WTC11 (cell line): ENCODE data around the gene C19orf25. TPM values are rescaled to one million over a fixed set of nuclear protein-coding genes. Genes with fewer than 3 reads are reported as not detected.

ENCODE experiments used
- ATAC-seq: fragments of 200-7000 bp; cut with Tn5 transposase; 2 replicates; pipeline ENCODE4 v1.10.0; 2021; ENCODE audit warnings: mild to moderate bottlenecking, moderate library complexity
- CTCF ChIA-PET: fragments of 300-600 bp; sonication (Branson Sonifier 250); formaldehyde crosslinking; loops from one replicate; lab custom pipeline; 2021; ENCODE audit warnings: antibody characterized with exemption; lab: Charles Lee
- POLR2A ChIA-PET: fragments of 350-600 bp; sonication (Branson Sonifier 250); formaldehyde crosslinking; loops from one replicate; lab custom pipeline; 2021; ENCODE audit warnings: antibody characterized with exemption; lab: Charles Lee
- DNase-seq: peaks from one replicate; pipeline ENCODE4 v3.0.0; 2021; ENCODE audit warnings: low spot score
- H3K27ac Mint-ChIP-seq: 2 replicates; pipeline ENCODE4 v1.8.0; 2021; ENCODE audit warnings: mixed read lengths
- H3K27me3 Mint-ChIP-seq: 2 replicates; pipeline ENCODE4 v1.8.0; 2021; ENCODE audit warnings: low read depth, mild to moderate bottlenecking, moderate library complexity, mixed read lengths
- H3K36me3 Mint-ChIP-seq: 2 replicates; pipeline ENCODE4 v1.8.0; 2021; ENCODE audit warnings: mixed read lengths
- H3K4me1 Mint-ChIP-seq: 2 replicates; pipeline ENCODE4 v1.8.0; 2022; ENCODE audit warnings: mixed read lengths
- H3K4me3 Mint-ChIP-seq: 2 replicates; pipeline ENCODE4 v1.8.0; 2021; ENCODE audit warnings: mild to moderate bottlenecking, moderate library complexity, mixed read lengths
- H3K9me3 Mint-ChIP-seq: 2 replicates; pipeline ENCODE4 v1.8.0; 2021; ENCODE audit warnings: mixed read lengths
- EMX1 ChIP-seq: fragments of 250-450 bp; sonication (Bioruptor Pico); IDR thresholded peaks from 2 replicates; pipeline ENCODE4 v1.8.0; 2021; ENCODE audit warnings: mild to moderate bottlenecking
- GABPB1 ChIP-seq: sonication (generic); formaldehyde crosslinking; IDR thresholded peaks from 2 replicates; pipeline ENCODE4 v1.8.1; 2023; ENCODE audit warnings: mild to moderate bottlenecking, missing genetic modification reagents
- HMGA2 ChIP-seq: fragments of 250-450 bp; sonication (Bioruptor Pico); IDR thresholded peaks from 2 replicates; pipeline ENCODE4 v1.4.0; 2021; ENCODE audit warnings: mild to moderate bottlenecking, moderate library complexity
- HMGXB4 ChIP-seq: sonication (generic); formaldehyde crosslinking; IDR thresholded peaks from 2 replicates; pipeline ENCODE4 v1.8.1; 2023; ENCODE audit warnings: mild to moderate bottlenecking, moderate library complexity, missing genetic modification reagents
- IRF2 ChIP-seq: sonication (generic); formaldehyde crosslinking; IDR thresholded peaks from 2 replicates; pipeline ENCODE4 v1.8.0; 2022; ENCODE audit warnings: low read depth, missing genetic modification reagents, borderline replicate concordance
- JAZF1 ChIP-seq: fragments of 250-450 bp; sonication (Bioruptor Pico); IDR thresholded peaks from 2 replicates; pipeline ENCODE4 v1.9.0; 2021; ENCODE audit warnings: moderate library complexity, mild to moderate bottlenecking, inconsistent platforms
- NFATC4 ChIP-seq: fragments of 250-450 bp; sonication (Bioruptor Pico); IDR thresholded peaks from 2 replicates; pipeline ENCODE4 v1.9.0; 2021; ENCODE audit warnings: mild to moderate bottlenecking
- NR1H2 ChIP-seq: sonication (generic); formaldehyde crosslinking; IDR thresholded peaks from 2 replicates; pipeline ENCODE4 v1.9.0; 2021; ENCODE audit warnings: mild to moderate bottlenecking, moderate library complexity, missing genetic modification reagents
- NR3C1 ChIP-seq: sonication (generic); formaldehyde crosslinking; conservative IDR thresholded peaks from 2 replicates; pipeline ENCODE4 v1.8.1; 2023; ENCODE audit warnings: low read depth, mild to moderate bottlenecking, missing genetic modification reagents
- RELA ChIP-seq: sonication (generic); formaldehyde crosslinking; IDR thresholded peaks from 2 replicates; pipeline ENCODE4 v1.8.1; 2022; ENCODE audit warnings: missing genetic modification reagents, mild to moderate bottlenecking, borderline replicate concordance
- SP1 ChIP-seq: sonication (generic); formaldehyde crosslinking; conservative IDR thresholded peaks from 2 replicates; pipeline ENCODE4 v1.8.1; 2022; ENCODE audit warnings: missing genetic modification reagents
- ZBTB43 ChIP-seq: sonication (generic); formaldehyde crosslinking; IDR thresholded peaks from 2 replicates; pipeline ENCODE4 v1.8.1; 2023; ENCODE audit warnings: mild to moderate bottlenecking, missing genetic modification reagents
- ZNF232 ChIP-seq: sonication (generic); formaldehyde crosslinking; IDR thresholded peaks from 2 replicates; pipeline ENCODE4 v1.8.0; 2022; ENCODE audit warnings: mild to moderate bottlenecking, missing genetic modification reagents
- ZNF423 ChIP-seq: fragments of 250-450 bp; sonication (Bioruptor Pico); IDR thresholded peaks from 2 replicates; pipeline ENCODE4 v2.1.2; 2022; ENCODE audit warnings: mild to moderate bottlenecking, moderate library complexity
- ZNF425 ChIP-seq: fragments of 250-450 bp; sonication (Bioruptor Pico); conservative IDR thresholded peaks from 2 replicates; pipeline ENCODE4 v1.9.0; 2021; ENCODE audit warnings: mild to moderate bottlenecking
- total RNA-seq: library from RNA; stranded (reverse); gene quantifications from 3 replicates; pipeline ENCODE4 v1.2.3, GENCODE V29; 2021
- TF ChIP-seq, protein P1 (sequence below): sonication (generic); formaldehyde crosslinking; conservative IDR thresholded peaks from 2 replicates; pipeline ENCODE4 v1.8.1; 2022; ENCODE audit warnings: mild to moderate bottlenecking, missing genetic modification reagents
- TF ChIP-seq, protein P2 (sequence below): sonication (generic); formaldehyde crosslinking; IDR thresholded peaks from 2 replicates; pipeline ENCODE4 v1.8.1; 2022; ENCODE audit warnings: mild to moderate bottlenecking, moderate library complexity, missing genetic modification reagents
- TF ChIP-seq, protein P3 (sequence below): sonication (generic); formaldehyde crosslinking; IDR thresholded peaks from 2 replicates; pipeline ENCODE4 v1.8.0; 2022; ENCODE audit warnings: mild to moderate bottlenecking, missing genetic modification reagents
- TF ChIP-seq, protein P4 (sequence below): sonication (generic); formaldehyde crosslinking; conservative IDR thresholded peaks from 2 replicates; pipeline ENCODE4 v1.8.1; 2023; ENCODE audit warnings: mild to moderate bottlenecking, low read depth, missing genetic modification reagents, moderate library complexity

Gene C19orf25
- total RNA-seq, 1 experiment from 2014 or later, result 65.7 TPM

DNA sequence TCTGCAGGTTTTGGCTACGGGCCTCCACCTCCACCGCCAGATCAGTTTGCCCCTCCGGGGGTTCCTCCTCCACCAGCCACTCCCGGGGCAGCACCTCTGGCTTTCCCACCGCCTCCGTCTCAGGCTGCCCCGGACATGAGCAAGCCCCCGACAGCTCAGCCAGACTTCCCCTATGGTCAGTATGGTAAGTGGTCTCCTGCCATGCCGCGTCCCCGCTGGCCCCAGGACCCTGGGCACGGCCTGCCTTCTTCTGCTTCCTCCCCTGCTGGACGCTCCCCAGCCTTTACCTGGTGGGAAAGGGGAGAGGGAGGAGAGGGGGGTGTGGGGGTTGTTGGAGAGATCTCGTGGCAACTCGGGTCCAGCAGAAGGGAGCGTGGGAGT, 46.5 kb downstream of the C19orf25 start:
- ChIA-PET CTCF (no interaction called here), POLR2A (no interaction called here)
- Mint-ChIP-seq H3K4me1 (no peaks in the 10 kb centered on the region), H3K9me3 (no peaks in the 10 kb centered on the region), H3K27me3 (no peaks in the 10 kb centered on the region), H3K27ac (no peak overlapping the region), H3K36me3 (peaks cover 32% of the 10 kb centered on the region), H3K4me3 (no peak overlapping the region)
- ATAC-seq (no peak), DNase-seq (no peak)
- no peak for TF ChIP-seq HMGA2 (CRISPR knock-in tag)
- no peak for TF ChIP-seq NFATC4
- TF ChIP-seq NR3C1 (CRISPR knock-in tag), result no peak
- no peak for TF ChIP-seq IRF2 (CRISPR knock-in tag)
- TF ChIP-seq ZBTB43 (CRISPR knock-in tag), result no peak
- TF ChIP-seq, protein P1, sequence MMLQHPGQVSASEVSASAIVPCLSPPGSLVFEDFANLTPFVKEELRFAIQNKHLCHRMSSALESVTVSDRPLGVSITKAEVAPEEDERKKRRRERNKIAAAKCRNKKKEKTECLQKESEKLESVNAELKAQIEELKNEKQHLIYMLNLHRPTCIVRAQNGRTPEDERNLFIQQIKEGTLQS, result no peak
- TF ChIP-seq HMGXB4, result no peak
- TF ChIP-seq JAZF1 (CRISPR knock-in tag), result no peak
- no peak for TF ChIP-seq EMX1 (CRISPR knock-in tag)
- no peak for TF ChIP-seq SP1 (CRISPR knock-in tag)
- TF ChIP-seq ZNF423, result no peak
- TF ChIP-seq NR1H2 (CRISPR knock-in tag), result no peak
- TF ChIP-seq, protein P2, sequence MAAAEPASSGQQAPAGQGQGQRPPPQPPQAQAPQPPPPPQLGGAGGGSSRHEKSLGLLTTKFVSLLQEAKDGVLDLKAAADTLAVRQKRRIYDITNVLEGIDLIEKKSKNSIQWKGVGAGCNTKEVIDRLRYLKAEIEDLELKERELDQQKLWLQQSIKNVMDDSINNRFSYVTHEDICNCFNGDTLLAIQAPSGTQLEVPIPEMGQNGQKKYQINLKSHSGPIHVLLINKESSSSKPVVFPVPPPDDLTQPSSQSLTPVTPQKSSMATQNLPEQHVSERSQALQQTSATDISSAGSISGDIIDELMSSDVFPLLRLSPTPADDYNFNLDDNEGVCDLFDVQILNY (CRISPR knock-in tag), result no peak
- TF ChIP-seq ZNF232, result no peak
- no peak for TF ChIP-seq ZNF425 (CRISPR knock-in tag)
- TF ChIP-seq RELA (CRISPR knock-in tag), result no peak
- TF ChIP-seq, protein P3, sequence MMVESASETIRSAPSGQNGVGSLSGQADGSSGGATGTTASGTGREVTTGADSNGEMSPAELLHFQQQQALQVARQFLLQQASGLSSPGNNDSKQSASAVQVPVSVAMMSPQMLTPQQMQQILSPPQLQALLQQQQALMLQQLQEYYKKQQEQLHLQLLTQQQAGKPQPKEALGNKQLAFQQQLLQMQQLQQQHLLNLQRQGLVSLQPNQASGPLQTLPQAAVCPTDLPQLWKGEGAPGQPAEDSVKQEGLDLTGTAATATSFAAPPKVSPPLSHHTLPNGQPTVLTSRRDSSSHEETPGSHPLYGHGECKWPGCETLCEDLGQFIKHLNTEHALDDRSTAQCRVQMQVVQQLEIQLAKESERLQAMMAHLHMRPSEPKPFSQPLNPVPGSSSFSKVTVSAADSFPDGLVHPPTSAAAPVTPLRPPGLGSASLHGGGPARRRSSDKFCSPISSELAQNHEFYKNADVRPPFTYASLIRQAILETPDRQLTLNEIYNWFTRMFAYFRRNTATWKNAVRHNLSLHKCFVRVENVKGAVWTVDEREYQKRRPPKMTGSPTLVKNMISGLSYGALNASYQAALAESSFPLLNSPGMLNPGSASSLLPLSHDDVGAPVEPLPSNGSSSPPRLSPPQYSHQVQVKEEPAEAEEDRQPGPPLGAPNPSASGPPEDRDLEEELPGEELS (CRISPR knock-in tag), result no peak
- no peak for TF ChIP-seq GABPB1 (CRISPR knock-in tag)
- TF ChIP-seq, protein P4, sequence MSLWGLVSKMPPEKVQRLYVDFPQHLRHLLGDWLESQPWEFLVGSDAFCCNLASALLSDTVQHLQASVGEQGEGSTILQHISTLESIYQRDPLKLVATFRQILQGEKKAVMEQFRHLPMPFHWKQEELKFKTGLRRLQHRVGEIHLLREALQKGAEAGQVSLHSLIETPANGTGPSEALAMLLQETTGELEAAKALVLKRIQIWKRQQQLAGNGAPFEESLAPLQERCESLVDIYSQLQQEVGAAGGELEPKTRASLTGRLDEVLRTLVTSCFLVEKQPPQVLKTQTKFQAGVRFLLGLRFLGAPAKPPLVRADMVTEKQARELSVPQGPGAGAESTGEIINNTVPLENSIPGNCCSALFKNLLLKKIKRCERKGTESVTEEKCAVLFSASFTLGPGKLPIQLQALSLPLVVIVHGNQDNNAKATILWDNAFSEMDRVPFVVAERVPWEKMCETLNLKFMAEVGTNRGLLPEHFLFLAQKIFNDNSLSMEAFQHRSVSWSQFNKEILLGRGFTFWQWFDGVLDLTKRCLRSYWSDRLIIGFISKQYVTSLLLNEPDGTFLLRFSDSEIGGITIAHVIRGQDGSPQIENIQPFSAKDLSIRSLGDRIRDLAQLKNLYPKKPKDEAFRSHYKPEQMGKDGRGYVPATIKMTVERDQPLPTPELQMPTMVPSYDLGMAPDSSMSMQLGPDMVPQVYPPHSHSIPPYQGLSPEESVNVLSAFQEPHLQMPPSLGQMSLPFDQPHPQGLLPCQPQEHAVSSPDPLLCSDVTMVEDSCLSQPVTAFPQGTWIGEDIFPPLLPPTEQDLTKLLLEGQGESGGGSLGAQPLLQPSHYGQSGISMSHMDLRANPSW (CRISPR knock-in tag), result no peak
